Left renal cortex interstitium (tissue), 4 donors: ENCODE measurements around the gene RARS1. TPM values are rescaled to one million over a fixed set of nuclear protein-coding genes. Genes with fewer than 3 reads are reported as not detected.

Experiments used
- DNase-seq, 4 donors: peaks; one replicate each; pipeline ENCODE4 v3.0.0-alpha.2; 2013; ENCODE audit warnings: low read depth in 4 of 4, low spot score in 2 of 4, missing footprints in 1 of 4
- polyA plus RNA-seq, 4 donors: library from polyadenylated mRNA; unstranded; fragments of 120-200 nt; gene quantifications; one replicate each; pipeline ENCODE4 v1.2.1, GENCODE V29; 2013; ENCODE audit not compliant: insufficient read length in 4 of 4

RARS1 gene
- polyA plus RNA-seq, result 10 to 100 TPM; 66.2 to 93.8 (median 77.4) TPM

GRCh38 chr5:168486136-168486879, at the start of gene RARS1:
Gene RARS1, plus strand, starts transcription at chr5:168486471. Its CDS starts 28 bp downstream, at chr5:168486499.
- peak; percentile 76 to 91 (median 82) for DNase-seq

GRCh38 chr5:168438349-168438748, 47.9 kb upstream of the RARS1 start:
- DNase-seq, result no peak

GRCh38 chr5:168443533-168443932, 42.7 kb upstream of the RARS1 start:
- DNase-seq, result no peak

- no peak for DNase-seq
Observed at GRCh38 chr5:168443950-168444700, 42.1 kb upstream of the RARS1 start.

GRCh38 chr5:168446983-168447619, 39.2 kb upstream of the RARS1 start:
- DNase-seq, result no peak

GRCh38 chr5:168447808-168448207, 38.5 kb upstream of the RARS1 start:
- DNase-seq, result no peak

GRCh38 chr5:168449166-168449565, 37.1 kb upstream of the RARS1 start:
- DNase-seq, result no peak

GRCh38 chr5:168451565-168451964, 34.7 kb upstream of the RARS1 start:
- DNase-seq, result no peak

GRCh38 chr5:168455201-168455600, 31.1 kb upstream of the RARS1 start:
- DNase-seq, result no peak

GRCh38 chr5:168457542-168457941, 28.7 kb upstream of the RARS1 start:
- no peak for DNase-seq

- no peak for DNase-seq
Observed at GRCh38 chr5:168460606-168461005, 25.7 kb upstream of the RARS1 start.

- DNase-seq, result no peak
Observed at GRCh38 chr5:168463081-168463480, 23.2 kb upstream of the RARS1 start.

GRCh38 chr5:168464214-168464613, 22.1 kb upstream of the RARS1 start:
- DNase-seq, result no peak

GRCh38 chr5:168464641-168465040, 21.6 kb upstream of the RARS1 start:
- no peak for DNase-seq

- no peak for DNase-seq
Observed at GRCh38 chr5:168467755-168468330, 18.4 kb upstream of the RARS1 start.

GRCh38 chr5:168468836-168469235, 17.4 kb upstream of the RARS1 start:
- DNase-seq, result no peak

GRCh38 chr5:168469816-168470215, 16.5 kb upstream of the RARS1 start:
- no peak for DNase-seq

- no peak for DNase-seq
Observed at GRCh38 chr5:168471785-168472184, 14.5 kb upstream of the RARS1 start.

GRCh38 chr5:168472329-168472728, 13.9 kb upstream of the RARS1 start:
- DNase-seq, result no peak

GRCh38 chr5:168474319-168474718, 12.0 kb upstream of the RARS1 start:
- DNase-seq, result no peak

- no peak for DNase-seq
Observed at GRCh38 chr5:168477060-168477459, 9.2 kb upstream of the RARS1 start.
